GM23248 (cell line): ENCODE data around the gene AFP. TPM values are rescaled to one million over a fixed set of nuclear protein-coding genes. Genes with fewer than 3 reads are reported as not detected.

ENCODE experiments used
- DNase-seq: peaks from one replicate; pipeline ENCODE4 v3.0.0-alpha.2; 2015
- H2AFZ ChIP-seq: fragments of 200-600 bp; sonication (generic); 2 replicates; pipeline ENCODE4 v1.6.1; 2016; ENCODE audit warnings: antibody characterized with exemption
- H3F3A ChIP-seq: fragments of 200-600 bp; sonication (generic); 2 replicates; pipeline ENCODE4 v1.6.1; 2016; ENCODE audit warnings: mild to moderate bottlenecking, antibody characterized with exemption, mixed run types; ENCODE audit not compliant: insufficient read depth
- H3K27ac ChIP-seq: fragments of 200-600 bp; sonication (generic); 2 replicates; pipeline ENCODE4 v1.5.1; 2016; ENCODE audit warnings: mild to moderate bottlenecking
- H3K27me3 ChIP-seq: fragments of 200-600 bp; sonication (generic); replicated peaks from 2 replicates; pipeline ENCODE4 v1.6.1; 2016; ENCODE audit warnings: mild to moderate bottlenecking; ENCODE audit not compliant: insufficient read depth
- H3K36me3 ChIP-seq: fragments of 200-600 bp; sonication (generic); 2 replicates; pipeline ENCODE4 v1.6.1; 2016; ENCODE audit warnings: low read depth, mild to moderate bottlenecking
- H3K4me1 ChIP-seq: fragments of 200-600 bp; sonication (generic); 2 replicates; pipeline ENCODE4 v1.6.1; 2016; ENCODE audit warnings: mild to moderate bottlenecking; ENCODE audit not compliant: insufficient read depth
- H3K4me2 ChIP-seq: fragments of 200-600 bp; sonication (generic); one replicate; pipeline ENCODE4 v1.6.1; 2016; ENCODE audit warnings: mild to moderate bottlenecking; ENCODE audit not compliant: unreplicated experiment
- H3K4me3 ChIP-seq: fragments of 200-600 bp; sonication (generic); 2 replicates; pipeline ENCODE4 v1.5.1; 2016; ENCODE audit warnings: mild to moderate bottlenecking
- H3K79me2 ChIP-seq: fragments of 200-600 bp; sonication (generic); 2 replicates; pipeline ENCODE4 v1.6.1; 2016; ENCODE audit warnings: mild to moderate bottlenecking; ENCODE audit not compliant: insufficient read depth
- H3K9ac ChIP-seq: fragments of 200-600 bp; sonication (generic); 2 replicates; pipeline ENCODE4 v1.6.1; 2016; ENCODE audit warnings: mild to moderate bottlenecking
- H3K9me2 ChIP-seq: fragments of 200-600 bp; sonication (generic); 2 replicates; pipeline ENCODE4 v1.6.1; 2016; ENCODE audit warnings: mixed run types, mild to moderate bottlenecking, moderate library complexity; ENCODE audit not compliant: insufficient read depth
- H3K9me3 ChIP-seq: fragments of 200-600 bp; sonication (generic); one replicate; pipeline ENCODE4 v1.6.1; 2017; ENCODE audit warnings: low read depth
- H4K20me1 ChIP-seq: fragments of 200-600 bp; sonication (generic); 2 replicates; pipeline ENCODE4 v1.6.0; 2016; ENCODE audit not compliant: insufficient read depth
- EZH2 ChIP-seq: fragments of 200-600 bp; sonication (generic); IDR thresholded peaks from 2 replicates; pipeline ENCODE4 v1.6.1; 2018; ENCODE audit warnings: antibody characterized with exemption, mild to moderate bottlenecking; ENCODE audit not compliant: insufficient read depth, poor library complexity, severe bottlenecking
- EZH2phosphoT487 ChIP-seq: fragments of 200-600 bp; sonication (generic); IDR thresholded peaks from 2 replicates; pipeline ENCODE4 v1.6.1; 2018; ENCODE audit warnings: antibody characterized with exemption, moderate library complexity, mild to moderate bottlenecking, low read depth; ENCODE audit not compliant: insufficient read depth
- WGBS, 2 experiments: methylation state at CpG; one replicate each; pipeline ENCODE4 v1.1.6; 2015 to 2017; ENCODE audit warnings: low lambda C conversion rate in 2 of 2, low coverage in 1 of 2; ENCODE audit errors: missing lambda C conversion rate in 2 of 2; 5-methylcytosine and 5-hydroxymethylcytosine counted together
- in situ Hi-C: fragments of 300-500 bp; cut with MboI; formaldehyde crosslinking; loops from 2 replicates; pipeline ENCODE4 v1.15.0; 2020
- polyA plus RNA-seq: library from polyadenylated mRNA; unstranded; fragments of >200 nt; fragmentation: Nextera tagmentation; extraction: Ambion mirVana; gene quantifications from 2 replicates; pipeline ENCODE4 v1.2.1, GENCODE V29; 2016
- total RNA-seq: library from RNA; depleted of rRNA; stranded (reverse); fragments of >200 nt; shearing (Covaris generic); gene quantifications from 2 replicates; pipeline ENCODE4 v1.2.3, GENCODE V29; 2014

AFP gene
- total and polyA plus RNA-seq, 2 experiments from 2014 or later = 0.98 TPM; not detected in 1

DNA sequence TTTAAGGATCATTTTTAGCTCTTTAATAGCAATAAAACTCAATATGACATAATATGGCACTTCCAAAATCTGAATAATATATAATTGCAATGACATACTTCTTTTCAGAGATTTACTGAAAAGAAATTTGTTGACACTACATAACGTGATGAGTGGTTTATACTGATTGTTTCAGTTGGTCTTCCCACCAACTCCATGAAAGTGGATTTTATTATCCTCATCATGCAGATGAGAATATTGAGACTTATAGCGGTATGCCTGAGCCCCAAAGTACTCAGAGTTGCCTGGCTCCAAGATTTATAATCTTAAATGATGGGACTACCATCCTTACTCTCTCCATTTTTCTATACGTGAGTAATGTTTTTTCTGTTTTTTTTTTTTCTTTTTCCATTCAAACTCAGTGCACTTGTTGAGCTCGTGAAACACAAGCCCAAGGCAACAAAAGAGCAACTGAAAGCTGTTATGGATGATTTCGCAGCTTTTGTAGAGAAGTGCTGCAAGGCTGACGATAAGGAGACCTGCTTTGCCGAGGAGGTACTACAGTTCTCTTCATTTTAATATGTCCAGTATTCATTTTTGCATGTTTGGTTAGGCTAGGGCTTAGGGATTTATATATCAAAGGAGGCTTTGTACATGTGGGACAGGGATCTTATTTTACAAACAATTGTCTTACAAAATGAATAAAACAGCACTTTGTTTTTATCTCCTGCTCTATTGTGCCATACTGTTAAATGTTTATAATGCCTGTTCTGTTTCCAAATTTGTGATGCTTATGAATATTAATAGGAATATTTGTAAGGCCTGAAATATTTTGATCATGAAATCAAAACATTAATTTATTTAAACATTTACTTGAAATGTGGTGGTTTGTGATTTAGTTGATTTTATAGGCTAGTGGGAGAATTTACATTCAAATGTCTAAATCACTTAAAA lies 16.6 kb upstream of the AFP start:
- Histone ChIP-seq H3K27ac (no peak overlapping the region), H4K20me1 (no peaks in the 10 kb centered on the region), H3K79me2 (no peaks in the 10 kb centered on the region), H3K9me3 (no peaks in the 10 kb centered on the region), H3F3A (no peaks in the 10 kb centered on the region), H3K9me2 (no peaks in the 10 kb centered on the region), H3K27me3 (peaks cover 7% of the 10 kb centered on the region), H3K9ac (no peak overlapping the region), H2AFZ (no peak overlapping the region), H3K4me3 (no peak overlapping the region), H3K4me1 (no peaks in the 10 kb centered on the region), H3K36me3 (no peaks in the 10 kb centered on the region), H3K4me2 (no peak overlapping the region)
- 31% methylated on average over 7 of the region's 7 CpGs for WGBS, 2 experiments
- in situ Hi-C loops = no loop called here
- TF ChIP-seq EZH2phosphoT487 (no peak), EZH2 (no peak)
- no peak for DNase-seq

DNA sequence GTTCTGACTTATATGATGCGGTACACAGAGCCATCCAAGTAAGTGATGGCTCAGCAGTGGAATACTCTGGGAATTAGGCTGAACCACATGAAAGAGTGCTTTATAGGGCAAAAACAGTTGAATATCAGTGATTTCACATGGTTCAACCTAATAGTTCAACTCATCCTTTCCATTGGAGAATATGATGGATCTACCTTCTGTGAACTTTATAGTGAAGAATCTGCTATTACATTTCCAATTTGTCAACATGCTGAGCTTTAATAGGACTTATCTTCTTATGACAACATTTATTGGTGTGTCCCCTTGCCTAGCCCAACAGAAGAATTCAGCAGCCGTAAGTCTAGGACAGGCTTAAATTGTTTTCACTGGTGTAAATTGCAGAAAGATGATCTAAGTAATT lies 15.4 kb upstream of the AFP start:
- no peaks in the 10 kb centered on the region for H3K4me1 ChIP-seq
- H2AFZ ChIP-seq = no peak overlapping the region
- in situ Hi-C loops = no loop called here
- no peaks in the 10 kb centered on the region for H3K9me3 ChIP-seq
- DNase-seq = no peak
- H3K27ac ChIP-seq = no peak overlapping the region
- peaks cover 7% of the 10 kb centered on the region for H3K27me3 ChIP-seq
- TF ChIP-seq EZH2 (no peak), EZH2phosphoT487 (no peak)
- H3K9me2 ChIP-seq = no peaks in the 10 kb centered on the region
- H3K9ac ChIP-seq = no peak overlapping the region
- H3K4me3 ChIP-seq = no peak overlapping the region
- no peaks in the 10 kb centered on the region for H3F3A ChIP-seq
- H4K20me1 ChIP-seq = no peaks in the 10 kb centered on the region
- H3K36me3 ChIP-seq = no peaks in the 10 kb centered on the region
- no peaks in the 10 kb centered on the region for H3K79me2 ChIP-seq
- WGBS, 2 experiments = 43 to 50% methylated on average over 2 of the region's 2 CpGs
- no peak overlapping the region for H3K4me2 ChIP-seq

DNA sequence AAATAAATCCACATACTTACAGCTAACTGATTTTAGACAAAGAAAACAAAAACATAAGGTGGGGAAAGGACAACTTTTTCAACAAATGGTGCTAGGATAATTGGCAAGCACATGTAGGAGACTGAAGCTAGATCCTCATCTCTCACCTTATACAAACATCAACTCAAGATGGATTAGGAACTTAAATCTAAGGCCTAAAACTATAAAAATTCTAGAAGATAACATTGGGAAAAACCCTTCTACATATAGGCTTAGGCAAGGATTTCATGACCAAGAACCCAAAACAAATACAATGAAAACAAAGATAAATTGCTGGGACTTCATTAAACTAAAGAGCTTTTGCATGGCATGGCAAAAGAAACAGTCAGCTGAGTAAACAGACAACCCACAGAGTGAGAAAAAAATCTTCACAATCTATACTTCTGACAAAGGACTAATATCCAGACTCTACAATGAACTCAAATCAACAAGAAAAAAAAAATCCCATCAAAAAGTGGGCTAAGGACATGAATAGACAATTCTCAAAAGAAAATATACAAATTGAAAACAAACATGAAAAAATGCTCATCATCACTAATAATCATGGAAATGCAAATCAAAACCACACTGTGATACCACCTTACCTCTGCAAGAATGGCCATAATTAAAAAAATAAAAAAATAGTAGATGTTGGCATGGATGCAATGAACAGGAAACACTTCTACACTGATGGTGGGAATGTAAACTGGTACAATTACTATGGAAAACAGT lies 14.1 kb upstream of the AFP start:
- H3K9ac ChIP-seq = no peak overlapping the region
- H3K27ac ChIP-seq = no peak overlapping the region
- no peaks in the 10 kb centered on the region for H3K9me3 ChIP-seq
- H2AFZ ChIP-seq = no peak overlapping the region
- H3K4me3 ChIP-seq = no peak overlapping the region
- DNase-seq = no peak
- TF ChIP-seq EZH2 (no peak), EZH2phosphoT487 (no peak)
- no peaks in the 10 kb centered on the region for H3F3A ChIP-seq
- no peaks in the 10 kb centered on the region for H3K79me2 ChIP-seq
- H3K27me3 ChIP-seq = peaks cover 7% of the 10 kb centered on the region
- in situ Hi-C loops = no loop called here
- no peaks in the 10 kb centered on the region for H4K20me1 ChIP-seq
- no peaks in the 10 kb centered on the region for H3K9me2 ChIP-seq
- H3K4me1 ChIP-seq = no peaks in the 10 kb centered on the region
- no peaks in the 10 kb centered on the region for H3K36me3 ChIP-seq
- no peak overlapping the region for H3K4me2 ChIP-seq

DNA sequence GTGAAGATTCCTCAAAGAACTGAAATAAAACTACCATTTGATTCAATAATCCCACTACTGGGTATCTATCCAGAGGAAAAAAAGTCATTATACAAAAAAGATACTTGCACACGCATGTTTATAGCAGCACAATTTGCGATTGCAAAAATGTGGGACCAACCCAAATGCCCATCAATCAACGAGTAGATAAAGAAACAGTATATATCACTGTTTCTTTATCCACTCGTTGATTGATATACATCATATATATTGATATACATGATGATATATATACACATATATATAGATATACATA lies 13.6 kb upstream of the AFP start:
- no peaks in the 10 kb centered on the region for H3K36me3 ChIP-seq
- H3K4me1 ChIP-seq = no peaks in the 10 kb centered on the region
- no peak overlapping the region for H3K27ac ChIP-seq
- H3K9me3 ChIP-seq = no peaks in the 10 kb centered on the region
- H3K4me2 ChIP-seq = no peak overlapping the region
- H3K27me3 ChIP-seq = peaks cover 7% of the 10 kb centered on the region; the same call in 1 of the 2 replicates
- DNase-seq = no peak
- H3F3A ChIP-seq = no peaks in the 10 kb centered on the region
- H3K9me2 ChIP-seq = no peaks in the 10 kb centered on the region
- H3K4me3 ChIP-seq = no peak overlapping the region
- H2AFZ ChIP-seq = no peak overlapping the region
- H3K79me2 ChIP-seq = no peaks in the 10 kb centered on the region
- TF ChIP-seq EZH2 (no peak), EZH2phosphoT487 (no peak)
- no peaks in the 10 kb centered on the region for H4K20me1 ChIP-seq
- in situ Hi-C loops = no loop called here
- WGBS, 2 experiments = 22 to 32% methylated on average over 4 of the region's 4 CpGs
- no peak overlapping the region for H3K9ac ChIP-seq
